HAP-1 (cell line): ENCODE data around the gene C19orf85.

Experiments
- DNase-seq, 2 experiments: peaks; one replicate each; pipeline ENCODE4 v3.0.0-alpha.2; 2016 to 2020; ENCODE audit warnings: low spot score in 2 of 2
- H3K27me3 ChIP-seq: fragments of 250-450 bp; sonication (Bioruptor Pico); 2 replicates; pipeline ENCODE4 v1.5.1; 2020; ENCODE audit warnings: low read depth, mild to moderate bottlenecking, moderate library complexity
- H3K36me3 ChIP-seq: fragments of 250-450 bp; sonication (Bioruptor Pico); replicated peaks from 2 replicates; pipeline ENCODE4 v1.5.1; 2020; ENCODE audit warnings: mild to moderate bottlenecking
- H3K4me1 ChIP-seq: fragments of 250-450 bp; sonication (Bioruptor Pico); 2 replicates; pipeline ENCODE4 v1.5.1; 2020; ENCODE audit warnings: mild to moderate bottlenecking
- H3K4me3 ChIP-seq: fragments of 250-450 bp; sonication (Bioruptor Pico); 2 replicates; pipeline ENCODE4 v1.5.1; 2020; ENCODE audit warnings: mild to moderate bottlenecking, moderate library complexity
- H3K9me3 ChIP-seq: fragments of 250-450 bp; sonication (Bioruptor Pico); 2 replicates; pipeline ENCODE4 v1.5.1; 2020; ENCODE audit warnings: mild to moderate bottlenecking, moderate library complexity
- in situ Hi-C: fragments of 300-500 bp; cut with MboI; formaldehyde crosslinking; loops from 3 replicates; pipeline ENCODE4 v1.14.3; 2020; ENCODE audit warnings: low sequenced_read_pairs, inconsistent platforms, mixed read lengths

The C19orf85 gene

DNA sequence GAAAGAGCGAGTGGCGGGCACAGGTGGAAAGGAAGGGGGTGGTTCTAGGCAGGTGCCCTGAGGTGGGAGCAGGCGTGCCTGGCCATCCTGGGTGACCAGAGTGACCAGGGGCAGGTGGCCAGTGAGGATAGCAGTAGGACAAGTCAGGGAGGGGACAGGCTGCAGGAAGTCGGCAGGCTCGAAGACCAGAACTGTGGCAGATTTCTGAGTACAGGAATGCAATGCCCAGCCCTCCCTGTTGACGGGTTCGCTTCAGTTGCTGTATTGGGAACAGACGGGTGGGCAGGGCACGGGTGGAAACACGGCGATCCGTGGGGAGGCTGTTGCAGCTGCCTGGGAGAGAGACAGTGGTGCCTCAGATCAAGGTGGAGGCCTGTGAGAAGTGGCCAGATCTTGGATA is 13.8 kb upstream of the C19orf85 start:
- H3K36me3 ChIP-seq = 0 out of 2 replicates have a peak, but pooled peaks cover 3% of the 10 kb centered on the region
- H3K4me3 ChIP-seq = no peak overlapping the region
- no peaks in the 10 kb centered on the region for H3K9me3 ChIP-seq
- DNase-seq = no peak
- H3K27me3 ChIP-seq = no peaks in the 10 kb centered on the region
- in situ Hi-C loops = no loop called here
- H3K4me1 ChIP-seq = peaks cover 8% of the 10 kb centered on the region

GRCh38 chr19:55477905-55478304 is 13.4 kb upstream of the C19orf85 start:
- no peaks in the 10 kb centered on the region for H3K9me3 ChIP-seq
- no peak for DNase-seq
- H3K4me1 ChIP-seq = peaks cover 8% of the 10 kb centered on the region
- H3K36me3 ChIP-seq = 0 out of 2 replicates have a peak, but pooled peaks cover 3% of the 10 kb centered on the region
- in situ Hi-C loops = no loop called here
- no peaks in the 10 kb centered on the region for H3K27me3 ChIP-seq
- H3K4me3 ChIP-seq = peak overlapping the region; percentile 49

DNA sequence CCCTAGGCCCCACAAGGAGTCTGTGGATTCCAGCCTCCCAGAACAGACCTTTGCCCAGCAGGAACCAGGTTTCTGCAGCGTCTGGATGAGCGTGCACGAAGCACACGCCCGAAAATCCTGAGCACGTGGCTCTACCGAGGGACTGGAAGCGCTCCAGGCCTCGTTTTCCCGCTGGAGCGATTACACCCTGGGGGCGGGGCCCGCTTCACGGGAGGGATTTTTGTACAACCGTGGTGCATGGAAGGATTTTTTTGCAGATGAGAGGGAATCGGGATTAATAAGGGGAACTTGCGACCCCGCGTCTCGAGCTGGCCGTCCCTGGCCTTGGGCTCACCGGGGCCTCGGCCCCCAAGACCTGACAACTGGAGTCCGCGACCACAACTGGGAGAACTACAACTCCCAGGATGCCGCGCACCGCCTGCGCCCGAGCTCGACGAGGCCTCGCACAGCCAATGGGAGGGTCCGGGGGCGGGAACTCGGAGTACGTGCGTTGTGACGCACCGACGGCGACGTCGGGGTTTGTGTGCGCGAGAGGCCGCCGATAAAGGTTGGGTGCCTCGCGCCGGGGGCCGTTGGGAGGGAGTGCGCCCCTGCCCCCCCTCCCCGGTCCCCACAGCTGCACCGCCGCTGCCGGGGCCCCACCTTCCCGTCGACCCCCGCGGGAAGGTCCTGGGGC is 11.7 kb upstream of the C19orf85 start, which contains the start of gene ZNF628:
Gene ZNF628, plus strand, starts transcription at position 518 of the 676 bp plus-strand sequence. CDS start 3,294 bp downstream, outside the sequence.
- H3K4me3 ChIP-seq = peak within 1 kb of the TSS; percentile 49
- no peaks in the 10 kb centered on the region for H3K36me3 ChIP-seq
- peaks cover 8% of the 10 kb centered on the region for H3K4me1 ChIP-seq
- no peaks in the 10 kb centered on the region for H3K9me3 ChIP-seq
- DNase-seq = peak; percentile 93 to 99
- in situ Hi-C loops = no loop called here
- no peaks in the 10 kb centered on the region for H3K27me3 ChIP-seq

DNA sequence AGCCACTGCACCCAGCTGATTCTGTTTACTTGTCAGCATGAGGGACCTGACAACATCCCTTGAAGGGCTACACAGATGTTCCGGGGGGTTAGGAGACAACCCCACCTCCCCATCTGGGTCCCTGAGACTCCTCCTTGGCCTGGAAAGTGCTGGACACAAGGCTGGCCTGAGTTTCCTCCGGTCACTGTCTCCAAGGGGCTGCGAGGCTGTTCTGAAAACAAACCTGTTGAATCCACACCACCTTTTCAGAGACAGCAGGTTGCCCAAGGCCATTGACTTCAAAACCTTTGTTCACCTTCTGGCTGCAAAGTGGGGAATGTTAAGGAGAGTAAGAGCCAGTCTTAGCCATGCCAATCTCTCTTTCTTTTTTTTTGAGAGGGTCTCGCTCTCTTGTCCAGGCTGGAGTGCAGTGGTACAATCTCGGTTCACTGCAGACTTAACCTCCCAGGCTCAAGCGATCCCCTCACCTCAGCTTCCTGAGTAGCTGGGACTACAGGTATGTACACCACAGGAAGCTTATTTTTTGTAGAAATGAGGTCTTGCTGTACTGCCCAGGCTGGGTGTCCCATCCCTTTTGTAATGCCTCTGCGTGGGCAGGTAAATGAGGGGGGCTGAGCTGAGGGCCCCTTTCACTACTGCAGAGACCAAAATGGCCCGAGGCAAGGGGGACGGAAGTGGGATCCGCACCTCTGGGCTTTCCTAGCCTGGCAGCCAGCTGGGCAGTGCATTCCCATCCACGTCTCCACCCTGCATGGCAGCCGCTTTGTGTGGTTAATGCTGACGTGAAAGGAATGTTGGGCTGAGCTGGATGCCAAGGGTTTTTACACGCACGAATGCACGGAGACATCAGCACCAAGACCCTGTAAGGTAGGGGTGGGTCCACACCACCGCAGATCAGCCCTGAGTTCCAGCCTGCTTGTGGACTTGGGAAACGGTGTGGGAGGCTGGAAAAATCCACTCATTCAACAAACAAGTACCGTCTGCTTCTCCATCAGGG is 10.0 kb upstream of the C19orf85 start:
- H3K27me3 ChIP-seq = no peaks in the 10 kb centered on the region
- in situ Hi-C loops = no loop called here
- no peak overlapping the region for H3K4me3 ChIP-seq
- no peaks in the 10 kb centered on the region for H3K36me3 ChIP-seq
- no peak for DNase-seq
- no peaks in the 10 kb centered on the region for H3K9me3 ChIP-seq
- H3K4me1 ChIP-seq = peaks cover 8% of the 10 kb centered on the region

- Histone ChIP-seq H3K27me3 (no peaks in the 10 kb centered on the region), H3K36me3 (no peaks in the 10 kb centered on the region), H3K9me3 (no peaks in the 10 kb centered on the region), H3K4me3 (no peak overlapping the region), H3K4me1 (peaks cover 8% of the 10 kb centered on the region)
- DNase-seq = no peak
- in situ Hi-C loops = no loop called here
Measured at GRCh38 chr19:55473225-55474012, 8.9 kb upstream of the C19orf85 start.

DNA sequence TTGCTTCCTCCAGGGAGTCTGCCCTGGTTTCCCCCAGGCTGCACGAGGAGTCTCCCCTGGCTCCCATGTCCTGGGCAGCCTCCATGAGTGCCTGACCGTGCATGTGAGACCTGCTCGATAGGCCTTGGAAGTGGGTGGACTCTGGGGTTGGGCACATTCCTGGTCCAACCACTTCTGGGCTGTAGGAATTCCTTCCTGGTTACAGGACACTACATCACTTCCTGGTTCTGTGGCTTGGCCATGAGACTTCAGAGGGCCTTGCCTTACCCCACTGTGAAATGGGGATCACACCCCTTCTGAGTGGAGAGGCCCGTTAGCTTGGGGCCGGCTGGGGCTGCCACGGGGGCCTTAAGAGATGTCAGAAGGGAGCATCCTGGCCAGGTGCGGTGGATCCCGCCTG is 7.9 kb upstream of the C19orf85 start:
- Histone ChIP-seq H3K9me3 (no peaks in the 10 kb centered on the region), H3K27me3 (no peaks in the 10 kb centered on the region), H3K4me3 (no peak overlapping the region), H3K36me3 (no peaks in the 10 kb centered on the region), H3K4me1 (peaks cover 8% of the 10 kb centered on the region)
- in situ Hi-C loops = no loop called here
- DNase-seq = no peak

DNA sequence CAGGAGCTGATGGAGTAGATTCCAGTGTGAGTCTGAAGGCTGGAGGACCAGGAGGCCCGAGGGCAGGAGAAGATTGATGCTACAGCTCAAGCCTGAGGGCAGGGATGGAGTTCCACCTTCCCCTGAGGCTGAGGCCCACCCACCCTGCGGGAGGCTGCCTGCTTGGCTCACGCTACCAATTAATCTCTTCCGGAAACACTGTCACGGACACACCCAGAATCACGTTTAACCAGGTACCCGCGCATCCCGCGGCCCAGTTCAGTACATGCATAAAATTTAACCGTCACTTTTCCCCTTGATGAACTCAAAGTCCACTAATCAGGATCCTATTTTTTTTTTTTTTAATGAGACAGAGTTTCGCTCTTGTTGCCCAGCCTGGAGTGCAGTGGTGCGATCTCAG is 6.7 kb upstream of the C19orf85 start:
- Histone ChIP-seq H3K9me3 (no peaks in the 10 kb centered on the region), H3K36me3 (no peaks in the 10 kb centered on the region), H3K4me1 (peaks cover 8% of the 10 kb centered on the region), H3K4me3 (no peak overlapping the region), H3K27me3 (no peaks in the 10 kb centered on the region)
- in situ Hi-C loops = no loop called here
- no peak for DNase-seq

- Histone ChIP-seq H3K36me3 (no peaks in the 10 kb centered on the region), H3K4me3 (no peak overlapping the region), H3K9me3 (no peaks in the 10 kb centered on the region), H3K27me3 (no peaks in the 10 kb centered on the region), H3K4me1 (no peaks in the 10 kb centered on the region)
- DNase-seq = no peak
- in situ Hi-C loops = no loop called here
Measured at GRCh38 chr19:55468054-55468393, 3.5 kb upstream of the C19orf85 start.

DNA sequence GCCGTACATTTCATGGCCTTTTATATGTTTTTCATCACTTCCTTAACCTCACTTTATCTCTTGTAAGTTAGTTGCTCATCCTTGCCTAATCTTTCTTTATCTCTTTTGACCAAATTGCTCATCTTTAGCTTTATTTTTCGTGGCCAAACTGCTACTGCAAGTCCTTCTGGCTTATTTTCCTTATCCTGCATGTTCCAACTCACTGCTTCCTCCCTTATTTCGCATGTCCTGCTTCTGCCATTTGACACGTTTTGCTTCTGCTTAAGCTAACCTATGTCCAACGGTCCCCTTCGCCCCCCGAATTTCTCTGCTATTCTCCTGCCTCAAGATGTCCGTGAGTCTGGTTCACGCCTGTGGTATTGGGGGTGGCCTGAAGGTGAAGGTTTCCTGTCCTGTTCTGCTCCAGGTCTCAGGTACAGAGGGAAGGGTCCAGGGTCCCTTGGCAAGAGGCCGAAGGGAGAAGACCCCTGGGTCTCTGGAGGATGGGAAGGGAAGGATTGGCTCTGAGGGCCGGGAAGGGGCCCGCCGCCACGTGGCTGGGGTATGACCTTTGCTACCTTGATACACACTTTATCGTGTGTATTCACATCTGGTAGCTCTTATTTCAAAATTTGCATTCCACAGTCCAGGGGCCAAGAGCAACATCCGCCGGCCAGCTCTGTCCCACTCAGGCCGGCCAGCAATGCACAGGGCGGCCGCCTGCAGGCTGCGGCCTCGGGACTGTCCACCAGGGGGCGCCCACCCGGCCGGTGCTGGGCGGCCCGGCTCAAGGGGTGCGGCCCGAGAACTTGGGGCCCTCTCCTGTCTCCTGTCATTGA is 2.9 kb upstream of the C19orf85 start:
- peak in 1 of 2 experiments; percentile 77 for DNase-seq
- Histone ChIP-seq H3K9me3 (no peaks in the 10 kb centered on the region), H3K4me1 (no peaks in the 10 kb centered on the region), H3K36me3 (no peaks in the 10 kb centered on the region), H3K27me3 (no peaks in the 10 kb centered on the region), H3K4me3 (no peak overlapping the region)
- in situ Hi-C loops = no loop called here

DNA sequence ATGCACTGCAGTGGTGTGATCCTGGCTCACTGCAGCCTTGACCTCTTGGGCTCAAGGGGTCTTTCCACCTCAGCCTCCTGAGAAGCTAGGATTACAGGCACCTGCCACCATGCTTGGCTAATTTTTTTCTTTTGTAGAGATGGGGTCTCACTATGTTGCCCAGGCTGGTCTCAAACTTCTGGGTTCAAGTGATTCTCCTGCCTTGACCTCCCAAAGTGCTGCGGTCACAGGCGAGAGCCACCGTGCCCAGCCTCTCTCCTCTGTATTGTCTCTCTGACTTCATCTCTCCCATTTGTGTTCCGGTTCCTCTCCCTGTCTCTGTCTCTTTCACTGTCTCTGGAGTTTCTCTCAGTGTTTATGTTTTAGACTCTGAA is 1.7 kb upstream of the C19orf85 start:
- no peaks in the 10 kb centered on the region for H3K9me3 ChIP-seq
- no peaks in the 10 kb centered on the region for H3K36me3 ChIP-seq
- H3K4me3 ChIP-seq = no peak overlapping the region
- H3K4me1 ChIP-seq = peaks cover 4% of the 10 kb centered on the region
- no peaks in the 10 kb centered on the region for H3K27me3 ChIP-seq
- in situ Hi-C loops = no loop called here
- no peak for DNase-seq

GRCh38 chr19:55465460-55466240 is 1.1 kb upstream of the C19orf85 start:
- in situ Hi-C loops = no loop called here
- H3K36me3 ChIP-seq = no peaks in the 10 kb centered on the region
- H3K27me3 ChIP-seq = no peaks in the 10 kb centered on the region
- no peak for DNase-seq
- no peak overlapping the region for H3K4me3 ChIP-seq
- peaks cover 5% of the 10 kb centered on the region for H3K4me1 ChIP-seq
- no peaks in the 10 kb centered on the region for H3K9me3 ChIP-seq

DNA sequence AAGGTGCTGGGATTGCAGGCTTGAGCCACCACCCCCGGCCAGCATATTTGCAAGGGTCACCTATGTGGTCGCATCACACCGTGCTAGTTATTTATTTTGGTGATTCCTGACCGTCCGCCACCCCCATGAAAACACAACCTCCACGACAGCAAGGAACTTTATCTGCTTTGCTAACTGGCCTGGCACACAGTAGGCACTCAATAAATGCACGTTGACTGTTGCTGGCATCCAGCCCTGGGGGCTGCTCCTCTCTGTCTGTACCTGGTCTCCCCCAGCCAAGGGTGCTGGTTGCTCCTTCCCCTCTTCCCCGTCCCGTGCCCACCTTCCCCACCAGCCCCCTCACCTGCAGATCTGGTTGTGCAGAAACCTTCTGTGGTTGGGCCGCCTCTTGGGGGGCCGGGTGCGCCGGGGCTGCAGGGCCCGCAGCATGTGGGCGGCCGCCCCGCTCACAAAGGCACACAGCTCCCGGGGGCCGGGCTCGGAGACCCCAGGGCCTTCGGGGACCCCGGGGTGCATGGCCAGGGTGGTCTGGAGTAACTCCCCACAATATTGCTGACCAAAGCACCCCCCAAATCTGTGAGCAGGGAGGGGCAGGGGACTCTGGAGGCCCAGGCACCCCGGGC is 401 bp downstream of the C19orf85 start:
- no peaks in the 10 kb centered on the region for H3K9me3 ChIP-seq
- in situ Hi-C loops = no loop called here
- H3K27me3 ChIP-seq = no peaks in the 10 kb centered on the region
- no peak for DNase-seq
- no peaks in the 10 kb centered on the region for H3K36me3 ChIP-seq
- H3K4me1 ChIP-seq = peaks cover 18% of the 10 kb centered on the region
- no peak overlapping the region for H3K4me3 ChIP-seq
